Stimulated activated CD4-positive, alpha-beta T cell treated with anti-CD3 and anti-CD28 coated beads, Interleukin-1b, Interleukin-23, amount 100 ng/mL, for 48 hours (primary cell): Measurements from ENCODE around the gene CREB1.
"Not testable (repeated sequence)": the region's sequence is repeated elsewhere in the genome, so short reads cannot be mapped to it uniquely, and the experiment has no call there.

Source experiments
- DNase-seq: peaks from one replicate; pipeline ENCODE4 v3.0.0-alpha.2; 2020

CREB1 gene

GRCh38 chr2:207529330-207530159, at the start of gene CREB1:
Gene CREB1, plus strand, starts transcription at chr2:207529962. Its CDS starts 25,674 bp downstream, at chr2:207555636.
- peak; percentile 100 for DNase-seq

- no peak for DNase-seq
Observed at GRCh38 chr2:207480521-207481040, 49.2 kb upstream of the CREB1 start.

GRCh38 chr2:207481924-207482323, 47.8 kb upstream of the CREB1 start:
- DNase-seq = no peak

GRCh38 chr2:207482630-207483029, 47.1 kb upstream of the CREB1 start:
- DNase-seq = no peak

- no peak for DNase-seq
Observed at GRCh38 chr2:207483066-207483465, 46.7 kb upstream of the CREB1 start.

GRCh38 chr2:207483477-207483876, 46.3 kb upstream of the CREB1 start:
- DNase-seq = peak; percentile 13

- no peak for DNase-seq
Observed at GRCh38 chr2:207484444-207485391, 45.0 kb upstream of the CREB1 start.

- DNase-seq = no peak
Observed at GRCh38 chr2:207487650-207488311, 42.0 kb upstream of the CREB1 start.

- no peak for DNase-seq
Observed at GRCh38 chr2:207489251-207489650, 40.5 kb upstream of the CREB1 start.

GRCh38 chr2:207490441-207490840, 39.3 kb upstream of the CREB1 start:
- DNase-seq = no peak

- no peak for DNase-seq
Observed at GRCh38 chr2:207491086-207491485, 38.7 kb upstream of the CREB1 start.

- DNase-seq = no peak
Observed at GRCh38 chr2:207491956-207492355, 37.8 kb upstream of the CREB1 start.

GRCh38 chr2:207492461-207492860, 37.3 kb upstream of the CREB1 start:
- DNase-seq = no peak

- DNase-seq = no peak
Observed at GRCh38 chr2:207494137-207494536, 35.6 kb upstream of the CREB1 start.

GRCh38 chr2:207496936-207497335, 32.8 kb upstream of the CREB1 start:
- DNase-seq = not testable (repeated sequence)

GRCh38 chr2:207497596-207497995, 32.2 kb upstream of the CREB1 start:
- no peak for DNase-seq

GRCh38 chr2:207498427-207498826, 31.3 kb upstream of the CREB1 start:
- DNase-seq = no peak

GRCh38 chr2:207499114-207499513, 30.6 kb upstream of the CREB1 start:
- no peak for DNase-seq

- DNase-seq = no peak
Observed at GRCh38 chr2:207501802-207502576, 27.8 kb upstream of the CREB1 start.

- no peak for DNase-seq
Observed at GRCh38 chr2:207502577-207503198, 27.1 kb upstream of the CREB1 start.

GRCh38 chr2:207503234-207503633, 26.5 kb upstream of the CREB1 start:
- no peak for DNase-seq
